HG02970 (cell line): ENCODE measurements around the gene PCNT.
"Not testable (repeated sequence)": the region's sequence is repeated elsewhere in the genome, so short reads cannot be mapped to it uniquely, and the experiment has no call there.

Source experiments
- ATAC-seq: cut with Tn5 transposase; IDR thresholded peaks from one replicate; pipeline ENCODE4 v1.9.1; 2021; ENCODE audit warnings: mild to moderate bottlenecking, moderate library complexity, moderate number of reproducible peaks; ENCODE audit not compliant: unreplicated experiment, low FRiP score

The PCNT gene

DNA sequence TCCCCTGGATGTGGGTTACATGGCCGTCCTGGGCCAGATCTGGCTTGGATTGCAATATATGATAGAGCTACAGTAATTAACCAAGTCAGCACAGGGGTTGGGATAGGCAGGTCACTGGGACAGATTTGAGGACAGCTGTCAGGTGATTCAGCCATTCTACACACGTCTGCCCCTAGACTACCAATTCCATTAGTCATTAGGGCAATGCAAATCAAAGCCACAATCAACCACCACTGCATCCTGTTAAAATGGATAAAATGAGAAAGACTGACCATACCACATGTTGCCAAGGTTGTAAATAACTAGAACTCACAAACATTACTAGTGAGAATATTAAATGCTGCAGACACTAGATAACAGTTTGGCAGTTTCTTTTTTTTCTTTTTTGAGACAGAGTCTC, 16.3 kb upstream of the PCNT start:
- ATAC-seq, result no peak

DNA sequence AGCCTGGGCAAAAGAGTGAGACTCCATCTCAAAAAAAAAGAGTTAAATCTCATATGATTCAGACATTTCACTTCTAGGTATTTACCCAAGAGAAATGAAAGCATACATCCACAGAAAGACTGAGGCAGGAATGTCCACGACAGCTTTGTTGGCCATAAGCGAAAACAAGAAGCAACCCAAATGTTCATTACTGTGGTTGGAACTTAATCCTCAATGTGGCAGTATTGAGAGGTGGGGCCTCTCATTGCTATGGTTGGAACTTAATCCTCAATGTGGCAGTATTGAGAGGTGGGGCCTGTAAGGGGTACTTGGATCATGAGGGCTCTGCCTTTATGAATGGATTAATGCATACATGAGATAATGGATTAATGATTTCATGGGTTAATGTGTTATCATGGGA, 15.5 kb upstream of the PCNT start:
- no peak for ATAC-seq

DNA sequence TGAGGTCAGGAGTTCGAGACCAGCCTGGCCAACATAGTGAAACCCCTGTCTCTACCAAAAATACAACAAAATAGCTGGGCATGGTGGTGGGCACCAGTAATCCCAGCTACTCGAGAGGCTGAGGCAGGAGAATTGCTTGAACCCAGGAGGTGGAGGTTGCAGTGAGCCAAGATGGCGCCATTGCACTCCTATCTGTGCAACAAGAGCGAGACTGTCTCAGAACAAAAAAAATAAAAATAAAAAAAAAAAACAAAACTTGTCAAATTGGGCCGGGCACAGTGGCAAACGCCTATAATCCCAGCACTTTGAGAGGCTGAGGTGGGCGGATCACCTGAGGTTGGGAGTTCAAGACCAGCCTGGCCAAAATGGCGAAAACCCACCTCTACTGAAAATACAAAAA, 13.7 kb upstream of the PCNT start:
- ATAC-seq, result not testable (repeated sequence)

DNA sequence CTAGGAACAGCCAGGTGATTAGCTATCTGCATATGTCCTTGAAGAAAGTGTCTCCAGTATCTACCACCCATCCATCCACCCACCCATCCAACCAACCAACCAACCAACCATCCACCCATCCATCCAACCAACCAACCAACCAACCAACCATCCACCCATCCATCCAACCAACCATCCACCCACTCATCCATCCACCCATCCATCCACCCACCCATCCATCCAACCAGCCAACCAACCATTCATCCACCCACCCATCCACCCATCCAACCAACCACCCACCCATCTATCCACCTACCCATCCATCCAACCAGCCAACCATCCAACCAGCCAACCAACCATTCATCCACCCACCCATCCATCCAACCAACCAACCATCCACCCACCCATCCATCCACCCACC, 12.4 kb upstream of the PCNT start:
- ATAC-seq, result no peak

DNA sequence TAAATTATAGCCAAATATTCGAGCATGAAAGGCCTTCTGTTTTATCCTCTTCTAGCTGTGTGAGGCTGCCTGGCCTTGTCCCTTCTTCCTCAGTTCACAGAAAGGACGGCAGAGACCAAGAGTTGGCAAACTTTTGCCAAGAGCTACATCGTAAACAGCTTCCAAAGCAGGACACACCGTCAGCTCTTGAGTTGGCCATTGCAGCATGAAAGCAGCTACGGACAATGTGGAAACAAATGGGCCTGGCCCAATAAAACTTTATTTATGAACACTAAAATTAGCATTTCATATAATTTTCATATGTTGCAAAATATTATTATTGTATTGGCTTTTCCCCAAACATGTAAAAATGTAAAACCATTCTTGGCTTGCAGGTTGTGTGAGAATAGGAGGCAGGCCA, 11.0 kb upstream of the PCNT start:
- no peak for ATAC-seq

DNA sequence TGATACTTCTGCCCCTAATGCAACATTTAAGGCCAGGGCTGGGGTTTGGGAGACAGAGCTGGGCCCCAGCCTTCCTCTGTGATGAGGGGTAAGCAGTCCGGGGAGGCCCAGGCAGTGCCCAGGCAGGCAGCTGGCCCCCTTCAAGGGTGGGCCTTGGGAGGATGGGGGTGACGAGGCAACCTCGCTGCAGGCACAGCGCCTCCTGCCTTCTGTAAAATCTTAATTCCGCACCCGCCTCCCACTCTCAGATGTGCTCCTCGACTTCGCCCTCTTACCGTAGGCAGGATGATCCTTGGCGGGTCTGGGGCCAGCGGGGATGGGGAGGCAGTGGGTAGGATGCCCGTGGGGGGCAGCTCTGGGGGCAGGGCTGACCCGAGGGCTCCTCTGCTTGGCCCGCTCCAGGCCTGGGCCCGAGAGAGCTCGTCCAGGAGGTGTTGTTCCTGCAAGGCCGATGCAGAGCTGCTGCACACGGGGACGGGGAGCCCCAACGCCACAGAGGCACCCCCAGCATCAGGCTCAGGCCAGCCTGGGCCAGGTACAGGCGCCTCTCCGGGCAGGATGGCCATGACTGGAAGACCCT, 9.4 kb upstream of the PCNT start:
- ATAC-seq, result no peak

DNA sequence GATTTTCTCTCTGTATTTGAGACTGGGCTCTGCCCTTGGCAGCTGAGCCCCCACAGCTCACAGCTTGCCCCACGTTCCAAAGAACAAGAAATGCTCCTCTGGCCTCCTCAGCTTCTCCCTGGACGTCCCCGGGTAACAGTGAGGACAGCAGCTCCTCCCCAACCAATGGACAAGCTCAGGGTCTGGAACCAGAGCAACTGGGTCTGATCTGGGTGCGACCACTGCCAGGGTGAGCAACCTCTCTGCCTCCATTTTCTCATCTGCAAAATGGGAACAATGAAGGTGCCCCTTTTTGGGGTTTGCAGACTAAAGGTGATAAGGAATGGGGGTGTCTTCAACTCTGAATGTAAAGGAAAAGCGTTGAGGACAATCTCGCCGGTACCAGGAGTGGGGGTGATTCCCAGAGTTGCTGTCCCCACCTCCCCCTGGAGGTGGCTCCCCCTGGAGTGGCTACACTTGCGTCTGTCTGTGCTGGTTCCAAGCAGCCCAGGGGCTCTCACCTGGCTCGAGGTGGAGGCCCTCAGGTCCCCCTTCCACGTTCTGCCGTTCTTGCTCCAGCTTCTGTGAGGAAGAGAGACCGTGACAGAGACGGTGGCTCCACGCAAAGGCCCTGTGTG, 7.1 kb upstream of the PCNT start:
- no peak for ATAC-seq

DNA sequence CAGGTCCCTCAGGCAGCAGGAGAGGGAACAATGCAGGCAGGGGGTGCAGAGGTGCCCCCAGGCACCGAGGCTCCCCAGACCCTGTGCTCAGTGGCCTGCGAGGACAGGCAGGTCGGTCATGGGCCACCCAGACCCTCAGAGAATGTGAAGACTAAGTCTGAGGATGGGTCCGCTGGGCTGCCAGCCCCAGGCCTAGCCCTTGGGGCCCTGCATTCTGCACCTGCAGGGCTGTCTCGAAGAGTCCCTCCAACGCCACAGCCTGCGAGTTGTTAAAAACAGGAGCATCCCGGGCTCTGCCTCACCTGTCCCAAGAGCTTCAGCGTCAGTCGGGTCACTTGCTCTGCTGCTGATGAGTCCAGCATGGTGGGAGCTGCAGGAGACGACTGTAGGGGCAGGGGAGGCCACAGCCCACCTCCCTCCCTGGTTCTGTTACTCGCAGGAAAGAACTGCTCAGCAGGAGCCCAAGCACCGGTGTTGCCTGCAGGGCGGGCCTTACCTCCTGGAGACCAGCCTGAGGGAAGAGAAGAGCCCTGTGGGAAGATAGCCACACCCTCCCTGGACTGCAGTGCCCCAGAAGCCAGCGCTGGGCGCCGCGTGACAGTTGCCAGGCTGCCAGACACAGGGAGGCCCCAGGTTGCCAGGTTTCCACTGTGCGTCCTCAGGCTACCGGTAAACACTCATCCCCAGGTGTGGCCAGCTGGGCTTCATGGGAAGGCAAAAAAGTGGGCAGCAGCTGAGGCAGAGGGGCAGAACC, 6.1 kb upstream of the PCNT start:
- ATAC-seq, result no peak

DNA sequence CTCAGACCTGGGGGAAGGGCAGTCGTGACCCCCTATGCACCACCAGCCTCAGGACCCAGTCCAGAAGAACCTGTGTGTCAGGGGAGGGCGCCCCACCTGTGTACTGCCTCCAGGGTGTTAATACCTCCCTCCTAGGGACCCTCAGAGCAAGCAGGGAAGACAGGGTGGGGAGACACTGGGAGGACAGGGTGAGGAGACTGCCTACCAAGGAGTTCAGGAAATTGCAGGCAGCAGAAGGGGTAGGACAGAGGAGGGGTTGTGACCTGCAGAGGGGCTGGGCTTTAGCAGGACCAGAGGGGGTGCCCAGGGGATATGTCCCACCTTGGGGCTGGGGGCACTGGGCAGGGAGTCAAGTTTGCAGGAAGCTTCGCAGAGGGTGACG, 5.5 kb upstream of the PCNT start:
- ATAC-seq, result no peak

DNA sequence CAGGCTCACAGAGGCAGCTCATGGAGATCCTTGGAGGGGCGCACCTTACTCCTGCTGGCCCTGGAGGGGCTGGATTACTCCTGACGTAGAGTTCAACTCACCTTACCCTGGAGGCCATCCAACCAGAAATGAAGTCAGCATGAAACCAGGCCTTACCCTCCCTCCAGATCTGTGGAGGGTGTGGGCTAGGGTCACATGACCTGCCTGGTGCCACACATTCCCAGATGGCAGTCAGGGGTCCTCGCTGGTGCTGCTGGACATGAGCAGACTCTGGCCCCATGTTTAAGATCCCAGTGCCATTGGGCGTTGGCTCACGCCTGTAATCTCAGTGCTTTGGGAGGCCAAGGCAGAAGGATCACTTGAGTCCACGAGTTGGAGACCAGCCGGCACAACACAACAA, 4.8 kb upstream of the PCNT start:
- no peak for ATAC-seq

DNA sequence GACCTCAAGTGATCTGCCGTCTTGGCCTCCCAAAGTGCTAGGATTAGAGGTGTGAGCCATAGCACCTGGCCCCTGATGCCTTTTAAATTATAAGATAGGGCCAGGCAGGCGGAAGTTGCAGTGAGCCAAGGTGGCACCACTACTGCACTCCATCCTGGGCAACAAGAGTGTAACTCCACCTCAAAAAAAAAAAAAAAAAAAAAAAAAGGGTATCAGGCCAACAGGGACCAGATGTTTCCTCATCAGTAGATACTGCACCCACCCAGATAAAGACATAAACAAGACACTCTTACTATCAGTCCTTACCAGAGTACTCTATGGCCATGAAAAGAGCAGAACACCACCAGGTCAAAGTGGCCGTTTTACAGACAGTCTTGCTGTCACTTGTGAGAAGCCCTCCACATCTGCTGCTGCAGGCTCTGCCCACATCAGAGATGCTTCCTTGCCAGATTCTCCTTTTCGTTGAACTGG, 3.6 kb upstream of the PCNT start:
- ATAC-seq, result no peak

DNA sequence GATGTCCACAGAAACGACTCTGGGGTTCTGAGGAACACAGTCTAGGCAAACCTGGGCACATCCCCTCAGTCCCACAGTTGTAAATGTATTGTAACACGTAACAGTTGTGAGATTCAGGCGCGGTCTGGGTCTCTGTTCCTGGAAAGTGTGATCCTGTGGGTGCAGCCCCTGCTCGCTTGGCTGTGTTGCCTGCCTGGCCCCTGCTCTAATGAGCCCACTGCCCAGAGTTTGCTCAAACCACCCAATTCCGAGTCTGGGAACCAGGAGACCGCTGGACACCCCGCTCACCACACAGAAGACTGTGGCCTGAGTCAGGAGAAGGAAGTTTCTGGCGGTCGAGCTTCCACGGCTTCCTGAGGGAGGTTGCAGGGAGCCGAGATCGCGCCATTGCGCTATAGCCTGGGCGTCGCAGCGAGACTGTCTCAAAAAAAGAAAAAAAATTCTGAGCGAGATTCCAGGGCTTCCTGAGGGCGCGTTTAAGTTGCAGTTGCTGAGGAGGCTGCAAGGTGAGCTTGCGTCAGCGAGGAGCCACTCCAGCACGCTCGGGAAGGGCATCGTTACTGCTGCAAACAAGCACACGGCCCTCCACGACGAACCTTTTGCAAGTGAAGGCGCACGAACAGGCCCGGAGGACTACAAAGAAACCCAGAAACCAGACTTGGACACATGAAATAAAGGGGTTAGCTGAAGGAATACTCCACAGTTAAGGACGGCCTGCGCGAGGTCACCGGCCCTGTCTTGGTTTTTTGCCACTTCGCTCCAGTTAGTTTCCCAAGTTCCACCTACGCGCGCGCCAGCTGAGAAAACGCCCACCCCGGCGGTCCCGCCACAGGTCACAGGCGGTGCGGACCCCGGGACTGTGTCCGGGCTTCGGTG, 1.4 kb upstream of the PCNT start:
- ATAC-seq, result no peak

DNA sequence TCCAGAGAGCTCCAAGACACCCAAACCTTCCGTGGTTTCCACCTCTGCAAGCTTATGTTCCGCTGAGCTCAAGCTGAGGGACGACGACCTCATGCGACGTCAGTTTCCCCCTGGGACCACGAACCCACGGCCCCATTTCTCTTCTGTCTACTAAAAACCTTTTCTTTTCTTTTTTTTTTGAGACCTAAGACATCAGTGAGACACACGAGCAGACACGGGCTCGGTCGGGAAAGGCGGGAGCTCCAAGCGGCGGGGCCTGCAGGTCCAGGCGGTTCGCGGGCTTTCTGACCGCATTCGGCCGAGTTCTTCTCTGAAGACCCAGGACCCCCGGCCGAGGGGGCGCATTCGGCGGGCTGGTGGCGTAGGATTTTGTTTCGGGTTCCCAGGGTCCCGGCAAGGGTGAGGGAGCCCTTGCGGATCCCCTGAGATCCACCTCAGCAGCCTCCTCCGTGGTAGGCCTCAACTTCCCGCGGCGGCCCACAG, 688 bp upstream of the PCNT start:
- ATAC-seq, result no peak

DNA sequence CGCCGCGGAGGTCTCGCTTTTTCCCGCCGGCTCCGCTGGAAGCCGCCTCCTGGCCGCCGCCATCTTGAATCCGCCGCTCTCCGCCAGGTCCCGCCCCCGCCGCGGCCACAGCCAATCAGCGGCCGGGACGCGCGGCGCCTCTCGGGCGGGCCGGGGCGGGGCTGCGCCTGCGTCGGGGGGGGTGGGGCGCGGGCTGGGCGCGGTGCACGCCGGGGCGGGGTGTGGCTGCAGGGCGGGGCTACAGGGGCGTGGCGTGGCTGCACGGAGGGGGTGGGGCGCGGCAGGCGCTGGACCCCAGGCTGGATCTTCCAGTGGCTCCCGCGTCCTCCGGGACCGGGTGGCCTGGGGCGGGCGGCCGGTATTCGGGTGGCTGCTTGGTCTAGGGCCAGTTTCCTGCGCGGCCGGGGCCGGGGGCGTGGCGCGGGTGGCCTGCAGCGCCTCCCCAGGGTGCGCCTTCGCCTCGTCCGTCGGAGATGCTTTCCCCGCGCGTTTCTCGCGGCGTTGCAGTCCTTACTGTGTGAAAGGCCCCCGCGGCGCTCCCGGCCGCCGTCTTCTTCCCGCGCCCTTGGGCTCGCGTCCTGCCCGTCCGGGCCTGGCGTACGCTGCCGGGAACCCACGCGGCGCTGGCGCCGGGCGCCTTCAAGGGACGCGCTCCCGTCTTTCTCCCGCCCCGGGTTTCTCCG, 575 bp downstream of the PCNT start:
- peak; percentile 46 for ATAC-seq

DNA sequence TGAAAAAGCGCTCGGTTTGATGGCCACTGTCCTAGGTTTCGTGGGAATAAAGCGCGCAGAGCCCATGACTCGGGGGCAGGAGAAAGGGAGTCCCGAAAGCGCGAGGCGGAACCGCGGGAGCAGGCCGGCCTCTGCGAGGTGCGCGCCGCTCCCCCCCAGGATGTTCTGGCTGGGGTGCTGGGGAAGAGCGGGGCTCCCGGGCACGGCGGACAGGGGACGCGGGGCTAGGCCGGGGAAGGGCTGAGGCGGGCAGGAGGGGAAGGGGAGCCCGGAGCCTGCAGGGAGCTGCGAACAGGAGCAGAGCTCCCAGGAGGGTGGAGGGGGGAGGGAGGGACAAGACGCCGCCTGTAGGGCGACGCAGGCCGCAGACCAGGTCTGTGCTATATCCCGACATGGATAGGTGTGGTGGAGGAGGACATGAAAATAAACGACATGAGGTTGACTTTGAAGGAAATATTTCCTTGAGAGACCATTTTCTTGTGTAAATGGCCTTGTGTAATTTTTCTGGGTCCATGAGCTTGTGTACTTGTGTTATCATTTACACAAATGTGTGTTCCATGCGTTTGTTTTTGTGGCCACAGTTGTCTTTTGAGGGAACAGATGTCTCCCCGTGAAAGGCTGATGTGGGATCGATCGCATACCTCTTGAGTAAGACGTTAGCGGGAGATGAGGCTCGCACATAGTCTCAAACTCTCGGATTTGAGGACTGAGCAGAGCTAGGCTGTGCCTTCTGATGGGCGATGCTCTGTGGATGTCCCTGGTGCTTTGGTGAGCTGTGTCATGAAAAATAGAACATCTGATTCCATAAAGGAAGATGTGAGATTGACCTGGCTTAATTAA, 1.3 kb downstream of the PCNT start:
- ATAC-seq, result no peak

DNA sequence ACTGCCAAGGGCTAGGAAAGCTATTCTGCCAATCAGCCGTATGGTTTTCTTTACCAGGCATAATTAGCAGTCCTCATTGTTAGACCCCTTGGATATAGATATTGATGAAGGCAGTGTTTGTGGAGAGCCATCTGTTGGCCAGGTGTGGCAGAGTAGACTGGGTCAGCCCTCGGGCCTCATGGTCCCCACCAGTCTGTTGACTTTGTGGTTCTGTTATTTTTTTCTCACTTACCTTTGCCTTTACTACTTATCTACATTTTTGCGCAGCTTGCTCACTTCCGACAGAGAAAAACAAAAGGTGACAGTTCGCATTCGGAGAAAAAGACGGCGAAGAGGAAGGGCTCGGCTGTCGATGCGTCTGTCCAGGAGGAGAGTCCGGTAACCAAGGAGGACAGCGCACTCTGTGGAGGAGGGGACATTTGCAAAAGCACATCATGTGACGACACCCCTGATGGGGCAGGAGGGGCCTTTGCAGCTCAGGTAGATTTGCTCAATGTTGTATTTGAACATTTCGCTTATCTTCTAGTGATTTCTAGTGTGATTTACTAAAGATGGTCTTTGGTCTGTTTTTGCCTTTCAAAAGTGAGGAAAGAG, 2.3 kb downstream of the PCNT start:
- no peak for ATAC-seq

DNA sequence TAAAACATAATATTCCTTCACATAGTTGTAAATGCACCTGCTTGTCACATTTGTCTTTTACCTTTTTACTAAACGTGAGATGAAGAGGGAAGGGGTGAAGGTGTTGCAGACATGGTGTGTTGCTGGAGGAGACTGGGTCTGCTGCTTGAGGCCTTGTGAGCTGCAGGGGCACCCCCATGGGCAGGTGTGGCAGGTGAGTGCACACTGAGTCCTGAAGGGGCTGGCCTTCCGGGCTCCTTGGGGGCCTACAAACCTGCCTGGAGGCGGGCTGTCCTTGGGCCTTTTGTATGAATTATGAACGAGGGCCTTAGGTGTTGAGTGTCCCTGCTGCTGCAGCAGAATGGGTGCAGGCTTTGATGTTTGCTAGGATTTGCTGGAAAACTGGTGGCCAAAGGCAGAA, 3.8 kb downstream of the PCNT start:
- no peak for ATAC-seq

DNA sequence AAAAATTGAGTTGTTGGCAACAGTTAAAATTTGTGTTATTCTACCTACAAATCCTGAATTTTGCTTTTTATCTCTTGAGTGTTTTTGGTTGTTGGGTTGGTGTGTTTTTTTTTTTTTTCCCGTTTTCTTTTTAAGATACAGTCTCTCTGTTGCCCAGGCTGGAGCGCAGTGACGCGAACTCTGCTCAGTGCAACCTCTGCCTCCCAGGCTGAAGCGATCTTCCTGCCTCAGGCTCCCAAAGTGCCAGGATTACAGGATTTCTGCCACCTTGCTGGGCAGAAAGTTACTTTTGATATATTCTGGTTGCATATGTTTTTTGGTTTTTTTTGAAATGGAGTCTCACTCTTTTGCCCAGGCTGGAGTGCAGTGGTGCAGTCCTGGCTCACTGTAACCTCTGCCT, 4.2 kb downstream of the PCNT start:
- ATAC-seq, result no peak

DNA sequence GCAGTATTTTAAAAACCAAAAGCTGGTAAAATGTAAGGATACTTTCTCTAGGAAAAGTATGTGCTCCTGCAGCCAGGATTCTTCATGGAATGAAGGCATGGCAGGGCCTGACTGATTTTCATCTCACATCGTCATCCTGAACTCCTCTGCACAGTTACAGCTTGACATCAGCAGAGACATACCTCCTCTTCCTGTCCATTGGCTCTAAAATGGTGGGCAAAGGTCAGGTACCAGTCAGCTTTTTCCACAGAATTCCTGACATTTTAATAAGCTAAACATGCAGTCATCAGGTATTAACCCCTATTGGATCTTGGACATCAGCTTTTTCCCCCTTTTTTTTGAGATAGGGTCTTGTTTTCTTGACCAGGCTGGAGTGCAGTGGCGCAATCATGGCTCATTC, 5.8 kb downstream of the PCNT start:
- ATAC-seq, result no peak
